Astrocyte of the cerebellum (primary cell): Measurements from ENCODE around the gene ANKS1B.

Experiments used
- DNase-seq: peaks from one replicate; pipeline ENCODE4 v3.0.0-alpha.2; 2011; ENCODE audit warnings: low read depth
- H3K4me3 ChIP-seq: 2 replicates; pipeline ENCODE4 v1.5.1; 2011; ENCODE audit warnings: mild to moderate bottlenecking, low read depth, low read length, moderate library complexity
- CTCF ChIP-seq: IDR thresholded peaks from 2 replicates; pipeline ENCODE4 v1.5.1; 2012; ENCODE audit warnings: low read length, low read depth, moderate library complexity, mild to moderate bottlenecking; ENCODE audit errors: missing control alignments
- in situ Hi-C: cut with HindIII; loops from 2 replicates; pipeline ENCODE4 v1.10.0; 2017; ENCODE audit warnings: low sequenced_read_pairs

The ANKS1B gene

GRCh38 chr12:99093166-99093565, 891.6 kb downstream of the ANKS1B start:
- in situ Hi-C loops = no loop called here
- no peak for TF ChIP-seq CTCF
- no peak overlapping the region for H3K4me3 ChIP-seq
- DNase-seq = no peak

- in situ Hi-C loops = no loop called here
- no peak for DNase-seq
- no peak for TF ChIP-seq CTCF
- no peak overlapping the region for H3K4me3 ChIP-seq
These were observed 892.5 kb downstream of the ANKS1B start for GRCh38 chr12:99092100-99092851.

- no peak for TF ChIP-seq CTCF
- in situ Hi-C loops = no loop called here
- no peak overlapping the region for H3K4me3 ChIP-seq
- DNase-seq = no peak
These were observed 897.5 kb downstream of the ANKS1B start for GRCh38 chr12:99087278-99087677.

GRCh38 chr12:99079811-99080210, 904.9 kb downstream of the ANKS1B start:
- in situ Hi-C loops = no loop called here
- H3K4me3 ChIP-seq = no peak overlapping the region
- no peak for DNase-seq
- TF ChIP-seq CTCF = no peak

GRCh38 chr12:99068993-99069747, 915.6 kb downstream of the ANKS1B start:
- no peak overlapping the region for H3K4me3 ChIP-seq
- DNase-seq = no peak
- in situ Hi-C loops = no loop called here
- TF ChIP-seq CTCF = no peak

GRCh38 chr12:99067171-99067785, 917.5 kb downstream of the ANKS1B start:
- TF ChIP-seq CTCF = no peak
- H3K4me3 ChIP-seq = no peak overlapping the region
- in situ Hi-C loops = no loop called here
- no peak for DNase-seq
